Inferior parietal cortex (tissue), 1 donor: ENCODE results near the gene SERPINB6.
"Not testable (repeated sequence)": the region's sequence is repeated elsewhere in the genome, so short reads cannot be mapped to it uniquely, and the experiment has no call there.

Experiments
- DNase-seq: peaks from one replicate; pipeline ENCODE4 v3.0.0-alpha.2; 2016; ENCODE audit errors: extremely low spot score

SERPINB6 gene

DNA sequence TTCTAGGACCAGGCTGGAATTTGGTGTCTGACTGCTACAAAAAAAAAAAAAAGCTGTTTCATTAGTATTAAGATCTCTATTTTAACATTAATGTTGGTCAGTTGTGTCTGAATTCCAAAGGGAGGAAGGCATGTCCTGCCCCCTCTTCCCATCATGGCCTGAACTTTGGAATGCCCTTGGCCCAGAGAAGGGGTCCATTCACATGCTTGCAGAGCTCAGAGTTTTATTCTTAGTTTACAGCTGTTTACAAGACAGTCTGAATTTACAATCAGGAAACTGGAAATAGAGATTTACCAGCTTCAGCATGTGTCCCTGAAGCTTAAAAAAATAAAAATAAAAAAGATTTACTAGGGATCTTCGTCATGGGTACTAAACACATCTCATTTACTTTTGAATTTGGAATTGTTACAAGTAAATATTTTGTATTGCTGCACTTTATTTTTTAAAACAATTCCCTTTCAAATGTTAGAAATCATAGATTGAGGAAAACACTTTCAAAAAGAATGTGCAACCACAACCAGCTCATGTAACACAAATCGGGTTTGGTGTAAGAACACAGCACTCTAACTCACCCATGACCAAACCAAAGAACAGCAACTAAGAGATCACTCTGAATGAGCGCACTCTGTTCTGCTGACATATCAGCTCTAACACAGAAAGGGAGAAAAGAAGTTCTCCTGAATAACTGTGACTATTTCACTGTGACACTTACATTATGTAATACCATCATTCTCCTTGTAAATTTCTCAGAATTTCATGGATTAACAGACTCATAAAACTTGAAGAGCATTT lies 6.6 kb upstream of the SERPINB6 start:
- DNase-seq: no peak

GRCh38 chr6:2977290-2977689 lies 5.9 kb upstream of the SERPINB6 start:
- no peak for DNase-seq

- no peak for DNase-seq
Measured at GRCh38 chr6:2976571-2977085, 5.3 kb upstream of the SERPINB6 start.

DNA sequence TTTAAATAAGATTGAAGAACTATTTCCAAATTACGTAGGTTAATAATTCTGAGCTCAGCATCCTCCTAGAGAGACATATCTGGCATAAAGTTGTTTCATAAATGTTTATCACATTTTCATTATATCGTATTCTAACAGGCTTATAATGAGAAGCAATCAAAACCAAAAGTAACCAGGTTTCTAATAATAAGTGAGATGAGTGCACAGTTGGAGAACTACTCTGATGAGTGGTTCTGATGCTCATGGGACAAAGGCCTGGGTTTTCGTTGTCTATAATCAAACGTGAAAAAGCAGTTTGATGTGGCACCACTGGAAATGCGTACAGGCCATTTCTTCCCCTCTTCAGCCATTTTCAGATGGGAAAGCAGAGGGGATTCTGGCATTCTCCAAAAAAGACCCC lies 4.7 kb upstream of the SERPINB6 start:
- DNase-seq: no peak

DNA sequence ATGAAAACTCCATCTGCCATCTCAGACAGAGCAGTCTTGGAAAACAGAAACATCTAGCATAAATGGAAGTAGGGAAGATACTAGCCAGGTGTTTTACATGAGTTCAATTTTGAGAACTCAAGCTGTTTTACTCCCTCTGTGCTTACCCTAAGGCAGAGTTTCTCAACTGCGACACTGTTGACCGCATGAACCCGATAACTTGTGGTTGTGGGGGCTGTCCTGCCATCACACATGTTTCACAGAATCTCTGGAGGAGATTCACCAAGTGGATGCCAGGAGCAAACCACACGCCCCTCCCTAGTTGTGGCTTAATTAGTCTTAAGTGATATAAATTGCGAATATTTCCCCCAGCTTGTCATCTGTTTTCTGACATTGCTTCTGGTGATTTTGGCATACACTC lies 2.3 kb upstream of the SERPINB6 start:
- no peak for DNase-seq

DNA sequence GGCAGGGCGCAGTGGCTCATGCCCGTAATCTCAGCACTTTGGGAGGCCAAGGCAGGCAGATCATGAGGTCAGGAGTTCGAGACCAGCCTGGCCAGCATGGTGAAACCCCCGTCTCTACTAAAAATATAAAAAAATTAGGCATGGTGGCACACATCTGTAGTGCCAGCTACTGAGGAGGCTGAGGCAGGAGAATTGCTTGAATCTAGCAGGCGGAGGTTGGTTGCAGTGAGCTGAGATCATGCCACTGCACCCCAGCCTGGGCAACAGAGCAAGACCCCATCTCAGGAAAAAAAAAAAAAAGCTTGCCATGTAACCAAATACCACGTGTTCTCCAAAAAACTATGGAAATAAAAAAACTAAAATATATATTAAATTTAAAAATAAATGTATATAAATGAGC lies 1.8 kb upstream of the SERPINB6 start:
- DNase-seq: not testable (repeated sequence)

GRCh38 chr6:2972685-2973084 lies 1.3 kb upstream of the SERPINB6 start:
- DNase-seq: not testable (repeated sequence)

- DNase-seq: not testable (repeated sequence)
Measured at GRCh38 chr6:2972219-2972487, 786 bp upstream of the SERPINB6 start.

GRCh38 chr6:2970753-2971419 lies 481 bp downstream of the SERPINB6 start:
- no peak for DNase-seq

DNA sequence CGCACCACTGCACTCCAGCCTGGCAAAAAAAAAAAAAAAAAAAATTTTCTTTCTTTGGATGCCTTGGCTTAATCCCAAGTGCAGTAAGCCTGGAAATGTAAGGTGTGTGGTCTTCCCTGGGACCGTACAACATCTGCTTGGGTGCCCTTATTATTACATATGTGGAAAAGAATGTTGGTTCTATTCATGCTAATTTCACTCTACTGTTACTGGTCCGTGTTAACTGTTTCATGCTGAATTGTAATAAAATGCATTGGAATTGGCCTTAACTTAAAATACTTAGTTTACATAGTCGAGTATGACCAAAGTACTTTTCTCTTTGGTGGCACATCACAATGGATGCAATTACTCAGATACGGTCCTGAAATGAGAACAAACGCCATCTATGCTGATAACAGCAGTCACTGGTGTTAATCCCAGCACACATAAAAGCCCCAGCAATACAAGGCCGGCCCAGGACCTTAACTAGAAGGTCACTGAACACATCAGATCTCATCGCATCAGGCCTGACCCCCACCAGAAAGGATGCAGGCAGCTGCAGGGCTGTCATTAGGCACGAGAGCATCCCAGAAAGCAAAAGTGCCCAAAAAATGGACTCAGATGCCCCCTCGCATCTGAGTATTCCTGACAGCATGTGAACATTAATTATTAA lies 1.2 kb downstream of the SERPINB6 start:
- no peak for DNase-seq

- DNase-seq: no peak
Measured at GRCh38 chr6:2969549-2969948, 1.8 kb downstream of the SERPINB6 start.

DNA sequence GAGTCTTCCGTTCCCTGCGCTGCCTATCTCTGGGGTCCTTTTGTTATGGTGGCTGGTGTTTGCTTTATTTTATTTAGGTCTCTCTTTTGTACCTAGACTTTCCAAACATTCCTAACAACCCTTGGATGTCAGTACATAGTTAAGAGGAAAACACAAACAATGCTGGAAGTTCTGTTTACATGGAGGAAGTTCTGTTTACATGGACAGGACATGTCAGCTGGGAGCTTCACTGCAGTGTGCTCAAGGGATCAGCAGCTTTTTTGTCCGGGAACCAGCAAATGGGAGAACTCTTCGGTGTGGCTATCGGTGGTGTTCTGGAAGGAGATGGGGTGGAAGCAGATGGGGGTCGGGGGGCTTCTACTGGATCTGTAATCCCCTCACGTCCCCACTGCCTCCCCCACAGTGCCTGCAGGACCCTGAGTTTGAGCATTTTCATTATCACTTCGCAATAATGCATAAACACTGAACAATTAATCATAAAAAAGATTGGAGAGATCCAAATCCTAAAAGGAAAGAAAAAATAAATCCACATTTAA lies 2.7 kb downstream of the SERPINB6 start:
- no peak for DNase-seq

GRCh38 chr6:2967936-2968335 lies 3.4 kb downstream of the SERPINB6 start:
- DNase-seq: no peak

DNA sequence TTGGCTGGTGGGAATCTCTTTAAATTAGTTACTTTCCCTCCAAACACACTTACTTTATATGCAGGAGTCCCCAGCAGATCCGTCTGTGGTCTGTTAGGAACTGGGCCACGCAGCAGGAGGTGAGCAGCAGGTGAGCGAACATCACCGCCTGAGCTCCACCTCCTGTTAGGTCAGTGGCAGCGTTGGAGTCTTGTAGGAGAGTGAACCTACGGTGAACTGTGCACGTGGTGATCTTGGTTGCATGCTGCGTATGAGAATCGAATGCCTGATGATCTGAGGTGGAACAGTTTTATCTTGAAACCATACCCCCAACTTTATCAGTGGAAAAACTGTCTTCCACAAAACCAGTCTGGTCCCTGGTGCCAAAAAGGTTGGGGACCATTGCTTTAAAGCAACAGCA lies 5.0 kb downstream of the SERPINB6 start:
- DNase-seq: no peak

- DNase-seq: no peak
Measured at GRCh38 chr6:2964793-2965505, 6.4 kb downstream of the SERPINB6 start.

GRCh38 chr6:2963756-2964155 lies 7.6 kb downstream of the SERPINB6 start:
- DNase-seq: no peak

- no peak for DNase-seq
Measured at GRCh38 chr6:2962636-2963035, 8.7 kb downstream of the SERPINB6 start.

GRCh38 chr6:2962004-2962403 lies 9.4 kb downstream of the SERPINB6 start:
- DNase-seq: no peak

- no peak for DNase-seq
Measured at GRCh38 chr6:2961506-2961905, 9.9 kb downstream of the SERPINB6 start.

- DNase-seq: no peak
Measured at GRCh38 chr6:2960935-2961334, 10.4 kb downstream of the SERPINB6 start.

DNA sequence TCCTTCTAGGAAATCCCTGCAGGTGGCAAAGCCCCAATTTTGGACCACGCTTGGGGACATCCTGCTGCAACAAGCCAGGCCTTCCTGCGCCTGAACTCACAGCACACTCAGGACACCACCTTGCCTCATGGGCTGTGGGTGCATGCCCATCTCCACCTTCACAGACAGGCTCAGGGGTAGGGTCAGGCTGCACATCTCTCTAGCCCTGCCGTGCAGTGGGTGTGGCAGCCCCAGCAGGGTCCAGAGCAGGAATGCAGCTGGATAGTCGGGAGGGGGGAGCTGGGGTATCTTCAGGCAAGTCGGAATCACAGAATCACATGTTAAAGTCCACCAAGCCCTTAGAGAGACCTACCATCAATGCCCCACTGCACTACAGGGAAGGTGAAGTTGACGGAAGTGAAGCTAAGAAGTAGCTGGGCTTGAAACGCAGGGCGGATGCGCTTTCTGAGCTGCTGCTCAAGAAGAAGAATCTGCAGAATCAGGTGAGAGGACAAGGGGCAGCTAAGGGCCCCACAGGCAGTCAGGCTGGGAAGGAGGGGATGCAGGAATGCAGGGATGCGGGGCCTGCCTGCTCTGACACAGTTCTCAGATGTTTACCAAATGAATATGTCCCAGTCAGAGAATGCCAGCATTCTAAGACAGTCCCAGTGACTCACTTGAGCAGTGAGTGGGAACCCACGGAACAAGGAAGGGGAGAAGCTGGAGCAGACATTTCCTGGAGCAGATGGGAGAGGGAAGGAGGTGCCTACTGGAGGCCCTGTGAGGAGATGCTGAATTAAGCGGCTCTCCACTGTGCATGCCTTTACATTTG lies 11.3 kb downstream of the SERPINB6 start:
- no peak for DNase-seq
